Neural cell (in vitro differentiated cells): ENCODE data around the gene SLC31A1. TPM values are rescaled to one million over a fixed set of nuclear protein-coding genes. Genes with fewer than 3 reads are reported as not detected.

ENCODE experiments used
- H2AFZ ChIP-seq: fragments of 200-600, 300-800 bp; sonication (generic), shearing (Covaris generic); 2 replicates; pipeline ENCODE4 v1.6.0; 2014; ENCODE audit warnings: low read depth, mild to moderate bottlenecking, antibody characterized with exemption, low read length, moderate library complexity
- H3F3A ChIP-seq: fragments of 200-600 bp; shearing (Covaris generic); 2 replicates; pipeline ENCODE4 v1.6.1; 2016; ENCODE audit warnings: mild to moderate bottlenecking, moderate library complexity, mixed read lengths, antibody characterized with exemption, low read length; ENCODE audit not compliant: insufficient read depth, poor library complexity, severe bottlenecking
- H3K27ac ChIP-seq: fragments of 200-600, 300-800 bp; sonication (generic), shearing (Covaris generic); 2 replicates; pipeline ENCODE4 v1.5.1; 2014; ENCODE audit warnings: mild to moderate bottlenecking, low read length, moderate library complexity
- H3K27me3 ChIP-seq: fragments of 300-800, 200-600 bp; sonication (generic), shearing (Covaris generic); 2 replicates; pipeline ENCODE4 v1.6.0; 2014; ENCODE audit warnings: mild to moderate bottlenecking, low read depth, low read length, moderate library complexity; ENCODE audit not compliant: insufficient read depth
- H3K36me3 ChIP-seq: fragments of 300-800, 200-600 bp; sonication (generic), shearing (Covaris generic); 2 replicates; pipeline ENCODE4 v1.5.1; 2014; ENCODE audit warnings: mild to moderate bottlenecking, antibody characterized with exemption, low read length, moderate library complexity; ENCODE audit not compliant: insufficient read depth
- H3K4me2 ChIP-seq: fragments of 300-800, 200-600 bp; sonication (generic), shearing (Covaris generic); 2 replicates; pipeline ENCODE4 v1.6.0; 2014; ENCODE audit warnings: mild to moderate bottlenecking, low read length
- H3K4me3 ChIP-seq: fragments of 300-800, 200-600 bp; sonication (generic), shearing (Covaris generic); 2 replicates; pipeline ENCODE4 v1.5.1; 2014; ENCODE audit warnings: mild to moderate bottlenecking, low read length, moderate library complexity
- H3K79me2 ChIP-seq: fragments of 200-600 bp; shearing (Covaris generic); replicated peaks from 2 replicates; pipeline ENCODE4 v1.6.0; 2014; ENCODE audit warnings: mild to moderate bottlenecking, low read length, moderate library complexity; ENCODE audit not compliant: insufficient read depth
- H3K9ac ChIP-seq: fragments of 300-800, 200-600 bp; sonication (generic), shearing (Covaris generic); 2 replicates; pipeline ENCODE4 v1.6.1; 2016; ENCODE audit warnings: mild to moderate bottlenecking, low read length, mixed read lengths
- H3K9me2 ChIP-seq: fragments of 200-600 bp; shearing (Covaris generic); 2 replicates; pipeline ENCODE4 v1.6.1; 2016; ENCODE audit warnings: mild to moderate bottlenecking, low read length, mixed read lengths; ENCODE audit not compliant: insufficient read depth
- H3K9me3 ChIP-seq: fragments of 200-600, 300-800 bp; sonication (generic), shearing (Covaris generic); 2 replicates; pipeline ENCODE4 v1.6.1; 2016; ENCODE audit warnings: mild to moderate bottlenecking, mixed run types, low read length, moderate library complexity, mixed read lengths
- H4K20me1 ChIP-seq: fragments of 200-600 bp; shearing (Covaris generic); 2 replicates; pipeline ENCODE4 v1.6.1; 2016; ENCODE audit warnings: mild to moderate bottlenecking, mixed run types; ENCODE audit not compliant: insufficient read depth
- EP300 ChIP-seq: fragments of 450-650 bp; conservative IDR thresholded peaks from 2 replicates; pipeline ENCODE4 v1.6.1; 2014; ENCODE audit warnings: antibody characterized with exemption, mild to moderate bottlenecking, moderate library complexity; ENCODE audit not compliant: poor library complexity, severe bottlenecking
- EZH2 ChIP-seq: fragments of 200-600, 300-800 bp; shearing (Covaris generic), sonication (generic); IDR thresholded peaks from 2 replicates; pipeline ENCODE4 v1.6.1; 2014; ENCODE audit warnings: antibody characterized with exemption, low read length, borderline replicate concordance, mild to moderate bottlenecking; ENCODE audit not compliant: insufficient read depth, poor library complexity, severe bottlenecking
- MXI1 ChIP-seq: fragments of 450-650 bp; conservative IDR thresholded peaks from 2 replicates; pipeline ENCODE4 v1.6.1; 2014; ENCODE audit warnings: antibody characterized with exemption, mild to moderate bottlenecking; ENCODE audit not compliant: poor library complexity, severe bottlenecking
- POLR2AphosphoS5 ChIP-seq: IDR thresholded peaks from 2 replicates; pipeline ENCODE4 v1.6.1; 2012
- RAD21 ChIP-seq: fragments of 450-650 bp; conservative IDR thresholded peaks from 2 replicates; pipeline ENCODE4 v1.6.1; 2014; ENCODE audit warnings: antibody characterized with exemption, mild to moderate bottlenecking, moderate library complexity
- SMC3 ChIP-seq: fragments of 450-650 bp; conservative IDR thresholded peaks from 2 replicates; pipeline ENCODE4 v1.6.1; 2014; ENCODE audit warnings: antibody characterized with exemption, mild to moderate bottlenecking, moderate library complexity; ENCODE audit not compliant: poor library complexity
- TAF1 ChIP-seq: IDR thresholded peaks from 2 replicates; pipeline ENCODE4 v1.6.1; 2012; ENCODE audit warnings: low read depth
- polyA plus RNA-seq: library from polyadenylated mRNA; depleted of rRNA; stranded (reverse); fragments of >200 nt; gene quantifications from 2 replicates; pipeline ENCODE4 v1.2.3, GENCODE V29; 2014
- TF ChIP-seq, protein P1 (sequence below): fragments of 450-650 bp; IDR thresholded peaks from 2 replicates; pipeline ENCODE4 v1.5.1; 2014; ENCODE audit warnings: antibody characterized with exemption, mild to moderate bottlenecking, moderate library complexity; ENCODE audit not compliant: poor library complexity, severe bottlenecking
- TF ChIP-seq, protein P2 (sequence below): IDR thresholded peaks from 2 replicates; pipeline ENCODE4 v1.6.1; 2012; ENCODE audit warnings: borderline replicate concordance

The SLC31A1 gene
- polyA plus RNA-seq, 1 donor from 2014 or later, result 7.4 TPM

DNA sequence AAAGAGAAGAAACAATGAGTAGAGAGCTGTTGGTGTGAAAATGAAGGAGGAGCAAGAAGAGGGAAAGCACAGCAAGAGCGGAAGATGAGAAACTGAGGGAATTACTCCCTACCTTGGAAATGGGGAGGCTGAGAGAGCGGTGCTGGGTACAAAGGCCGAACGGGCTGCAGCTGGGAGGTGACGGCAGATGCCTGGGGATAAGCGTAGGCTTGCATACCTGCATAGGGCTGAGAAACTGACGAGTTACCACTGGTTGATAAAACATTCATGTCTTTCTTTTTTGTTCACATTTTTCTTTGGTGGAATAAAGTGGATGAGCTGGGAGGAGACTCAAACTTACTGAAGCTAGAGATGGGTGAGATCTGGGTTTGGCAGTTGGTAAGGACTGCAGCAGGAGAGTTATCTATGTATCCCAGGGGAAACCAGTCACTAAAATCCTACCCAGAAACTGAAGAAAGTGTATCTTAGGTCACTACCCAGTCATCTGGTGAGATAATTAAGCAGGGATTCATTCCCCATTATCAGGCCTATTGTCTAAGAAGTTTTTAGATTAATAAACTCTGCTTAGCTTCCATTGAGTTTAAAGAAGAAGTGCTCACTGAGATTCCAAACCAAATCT is 35.1 kb upstream of the SLC31A1 start:
- Histone ChIP-seq H4K20me1 (no peaks in the 10 kb centered on the region), H3K36me3 (peaks cover 3% of the 10 kb centered on the region), H3K9me2 (no peaks in the 10 kb centered on the region)

DNA sequence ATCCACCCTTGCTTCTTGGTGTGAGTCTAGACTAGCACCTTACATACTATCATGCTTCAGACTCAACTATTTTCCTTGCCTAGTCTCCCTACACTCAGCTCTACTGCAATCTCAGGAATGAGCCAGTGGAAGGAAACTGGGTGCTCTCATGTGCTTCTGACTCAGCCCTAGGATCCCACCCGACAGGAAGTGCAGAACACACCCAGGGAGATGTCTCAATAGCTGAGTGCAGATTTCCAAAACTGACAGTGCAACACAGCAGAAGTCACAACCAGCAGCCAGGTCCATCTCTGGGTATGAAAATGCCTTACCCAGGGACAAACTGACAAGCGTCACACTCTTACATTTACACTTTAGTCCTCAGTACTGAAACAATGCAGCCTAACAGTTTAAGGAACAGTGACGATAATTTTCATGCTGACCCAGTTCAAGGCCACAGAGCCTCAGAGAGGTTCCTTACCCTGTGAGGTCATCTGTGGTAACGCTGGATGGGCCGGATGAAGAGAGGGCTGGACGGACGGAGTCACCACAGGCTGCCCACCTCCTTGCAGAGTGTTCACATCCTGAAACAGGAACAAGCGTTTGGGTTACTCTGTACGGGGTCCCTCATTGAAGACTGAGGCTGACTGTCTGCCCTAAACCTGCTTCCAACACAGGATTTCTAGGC is 33.3 kb upstream of the SLC31A1 start:
- H3K27ac ChIP-seq, result no peak overlapping the region
- H3F3A ChIP-seq, result no peaks in the 10 kb centered on the region
- H3K9me2 ChIP-seq, result no peaks in the 10 kb centered on the region
- TF ChIP-seq RAD21, result no peak
- no peak for TF ChIP-seq POLR2AphosphoS5
- no peak for TF ChIP-seq TAF1
- TF ChIP-seq, protein P1, sequence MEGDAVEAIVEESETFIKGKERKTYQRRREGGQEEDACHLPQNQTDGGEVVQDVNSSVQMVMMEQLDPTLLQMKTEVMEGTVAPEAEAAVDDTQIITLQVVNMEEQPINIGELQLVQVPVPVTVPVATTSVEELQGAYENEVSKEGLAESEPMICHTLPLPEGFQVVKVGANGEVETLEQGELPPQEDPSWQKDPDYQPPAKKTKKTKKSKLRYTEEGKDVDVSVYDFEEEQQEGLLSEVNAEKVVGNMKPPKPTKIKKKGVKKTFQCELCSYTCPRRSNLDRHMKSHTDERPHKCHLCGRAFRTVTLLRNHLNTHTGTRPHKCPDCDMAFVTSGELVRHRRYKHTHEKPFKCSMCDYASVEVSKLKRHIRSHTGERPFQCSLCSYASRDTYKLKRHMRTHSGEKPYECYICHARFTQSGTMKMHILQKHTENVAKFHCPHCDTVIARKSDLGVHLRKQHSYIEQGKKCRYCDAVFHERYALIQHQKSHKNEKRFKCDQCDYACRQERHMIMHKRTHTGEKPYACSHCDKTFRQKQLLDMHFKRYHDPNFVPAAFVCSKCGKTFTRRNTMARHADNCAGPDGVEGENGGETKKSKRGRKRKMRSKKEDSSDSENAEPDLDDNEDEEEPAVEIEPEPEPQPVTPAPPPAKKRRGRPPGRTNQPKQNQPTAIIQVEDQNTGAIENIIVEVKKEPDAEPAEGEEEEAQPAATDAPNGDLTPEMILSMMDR, result no peak
- no peak for TF ChIP-seq MXI1
- TF ChIP-seq SMC3, result no peak
- TF ChIP-seq EP300, result no peak
- TF ChIP-seq, protein P2, sequence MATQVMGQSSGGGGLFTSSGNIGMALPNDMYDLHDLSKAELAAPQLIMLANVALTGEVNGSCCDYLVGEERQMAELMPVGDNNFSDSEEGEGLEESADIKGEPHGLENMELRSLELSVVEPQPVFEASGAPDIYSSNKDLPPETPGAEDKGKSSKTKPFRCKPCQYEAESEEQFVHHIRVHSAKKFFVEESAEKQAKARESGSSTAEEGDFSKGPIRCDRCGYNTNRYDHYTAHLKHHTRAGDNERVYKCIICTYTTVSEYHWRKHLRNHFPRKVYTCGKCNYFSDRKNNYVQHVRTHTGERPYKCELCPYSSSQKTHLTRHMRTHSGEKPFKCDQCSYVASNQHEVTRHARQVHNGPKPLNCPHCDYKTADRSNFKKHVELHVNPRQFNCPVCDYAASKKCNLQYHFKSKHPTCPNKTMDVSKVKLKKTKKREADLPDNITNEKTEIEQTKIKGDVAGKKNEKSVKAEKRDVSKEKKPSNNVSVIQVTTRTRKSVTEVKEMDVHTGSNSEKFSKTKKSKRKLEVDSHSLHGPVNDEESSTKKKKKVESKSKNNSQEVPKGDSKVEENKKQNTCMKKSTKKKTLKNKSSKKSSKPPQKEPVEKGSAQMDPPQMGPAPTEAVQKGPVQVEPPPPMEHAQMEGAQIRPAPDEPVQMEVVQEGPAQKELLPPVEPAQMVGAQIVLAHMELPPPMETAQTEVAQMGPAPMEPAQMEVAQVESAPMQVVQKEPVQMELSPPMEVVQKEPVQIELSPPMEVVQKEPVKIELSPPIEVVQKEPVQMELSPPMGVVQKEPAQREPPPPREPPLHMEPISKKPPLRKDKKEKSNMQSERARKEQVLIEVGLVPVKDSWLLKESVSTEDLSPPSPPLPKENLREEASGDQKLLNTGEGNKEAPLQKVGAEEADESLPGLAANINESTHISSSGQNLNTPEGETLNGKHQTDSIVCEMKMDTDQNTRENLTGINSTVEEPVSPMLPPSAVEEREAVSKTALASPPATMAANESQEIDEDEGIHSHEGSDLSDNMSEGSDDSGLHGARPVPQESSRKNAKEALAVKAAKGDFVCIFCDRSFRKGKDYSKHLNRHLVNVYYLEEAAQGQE, result no peak
- TF ChIP-seq EZH2, result no peak
- H3K4me2 ChIP-seq, result no peak overlapping the region
- no peak overlapping the region for H2AFZ ChIP-seq
- H3K27me3 ChIP-seq, result no peaks in the 10 kb centered on the region
- no peaks in the 10 kb centered on the region for H3K79me2 ChIP-seq
- no peaks in the 10 kb centered on the region for H3K9me3 ChIP-seq
- no peak overlapping the region for H3K9ac ChIP-seq
- H3K4me3 ChIP-seq, result no peak overlapping the region
- peaks cover 3% of the 10 kb centered on the region for H3K36me3 ChIP-seq
- no peaks in the 10 kb centered on the region for H4K20me1 ChIP-seq

More for the DNA sequence above, 35.1 kb upstream of the SLC31A1 start:
- Histone ChIP-seq H3K9me3 (no peaks in the 10 kb centered on the region), H3K27ac (no peak overlapping the region), H3K79me2 (no peaks in the 10 kb centered on the region), H3K4me3 (no peak overlapping the region), H3K9ac (no peak overlapping the region), H3K27me3 (no peaks in the 10 kb centered on the region), H3K4me2 (no peak overlapping the region), H2AFZ (no peak overlapping the region), H3F3A (no peaks in the 10 kb centered on the region)
- TF ChIP-seq TAF1 (no peak), EZH2 (no peak), POLR2AphosphoS5 (no peak), MXI1 (no peak), RAD21 (no peak), EP300 (no peak)
- TF ChIP-seq, protein P2, result no peak
